WI38 (cell line): Measurements from ENCODE around the gene PLCD1.
"Not testable (repeated sequence)": the region's sequence is repeated elsewhere in the genome, so short reads cannot be mapped to it uniquely, and the experiment has no call there.

Source experiments
- H3K4me3 ChIP-seq: 2 replicates; pipeline ENCODE4 v1.5.1; 2011; ENCODE audit warnings: low read depth, mild to moderate bottlenecking, control low read depth, low read length
- CTCF ChIP-seq: IDR thresholded peaks from 2 replicates; pipeline ENCODE4 v1.5.1; 2012; ENCODE audit warnings: low read depth, mild to moderate bottlenecking, control low read depth, low read length

The PLCD1 gene

GRCh38 chr3:37991823-37992222, 37.6 kb downstream of the PLCD1 start:
- no peak overlapping the region for H3K4me3 ChIP-seq
- no peak for TF ChIP-seq CTCF

- TF ChIP-seq CTCF = no peak
- H3K4me3 ChIP-seq = no peak overlapping the region
Observed at GRCh38 chr3:37991109-37991508, 38.3 kb downstream of the PLCD1 start.

- TF ChIP-seq CTCF = no peak
- H3K4me3 ChIP-seq = no peak within 1 kb of the TSS
Observed at GRCh38 chr3:37990527-37990926, 38.9 kb downstream of the PLCD1 start, which contains the start of gene VILL. VILL (plus strand) TSS chr3:37990786; CDS start chr3:37993673, 2,887 bp downstream.

- H3K4me3 ChIP-seq = no peak overlapping the region
- TF ChIP-seq CTCF = no peak
Observed at GRCh38 chr3:37989821-37990480, 39.5 kb downstream of the PLCD1 start.

GRCh38 chr3:37988931-37989525, 40.4 kb downstream of the PLCD1 start:
- no peak overlapping the region for H3K4me3 ChIP-seq
- TF ChIP-seq CTCF = no peak

- H3K4me3 ChIP-seq = not testable (repeated sequence)
Observed at GRCh38 chr3:37988376-37988775, 41.1 kb downstream of the PLCD1 start.

GRCh38 chr3:37987751-37988179, 41.7 kb downstream of the PLCD1 start:
- TF ChIP-seq CTCF = no peak
- no peak overlapping the region for H3K4me3 ChIP-seq
